Spleen (tissue), 7 donors: ENCODE results near the gene ZER1.

Experiments used
- CTCF ChIP-seq, 11 experiments: fragments of 200-600 bp in 7 of 11; fragments of 450-650 bp in 4 of 11; sonication (generic) in 4 of 11; IDR thresholded peaks in 8 of 11; conservative IDR thresholded peaks in 3 of 11; 1 replicate in 7 of 11; 2 replicates in 4 of 11; pipeline versions ENCODE4 v1.4.0 to v1.8.0; 2016 to 2021; ENCODE audit warnings: antibody characterized with exemption in 11 of 11, inconsistent platforms in 4 of 11, mild to moderate bottlenecking in 1 of 11
- POLR2A ChIP-seq, 3 donors: fragments of 450-650 bp; IDR thresholded peaks; one replicate each; pipeline ENCODE4 v1.5.1; 2017; ENCODE audit warnings: antibody characterized with exemption in 3 of 3, mild to moderate bottlenecking in 1 of 3
- POLR2AphosphoS5 ChIP-seq, 3 donors: sonication (generic); formaldehyde crosslinking; IDR thresholded peaks; one replicate each; pipeline ENCODE4 v1.5.1; 2017; ENCODE audit warnings: antibody characterized with exemption in 3 of 3
- donor health status: DM: no; HTN: no; CAD: no; lungs with moderate emphysema.
- donor health status: DM: no; HTN: no; CAD: no.
- donor health status: DM: no; HTN: no; CAD: no.

GRCh38 chr9:128721487-128722010, 50.2 kb downstream of the ZER1 start:
- TF ChIP-seq CTCF (IDR thresholded peaks at IDR 0.05 in 8 of 11, conservative IDR thresholded peaks at IDR 0.05 in 3 of 11) (no peak), POLR2AphosphoS5 (IDR thresholded peaks at IDR 0.05) (peak in 1 of 3 donors; percentile 38), POLR2A (IDR thresholded peaks at IDR 0.05) (no peak)
